Stimulated activated CD8-positive, alpha-beta memory T cell treated with anti-CD3 and anti-CD28 coated beads, Interleukin-2, amount 100 ng/mL, for 48 hours (primary cell): ENCODE measurements around the gene INHA.
A peak's percentile ranks its signal among the peaks of the same experiment; 100 is the strongest.

ENCODE experiments used
- DNase-seq, 2 donors: peaks; one replicate each; pipeline ENCODE4 v3.0.0-alpha.2; 2020; ENCODE audit warnings: low read depth in 2 of 2

The INHA gene

DNA sequence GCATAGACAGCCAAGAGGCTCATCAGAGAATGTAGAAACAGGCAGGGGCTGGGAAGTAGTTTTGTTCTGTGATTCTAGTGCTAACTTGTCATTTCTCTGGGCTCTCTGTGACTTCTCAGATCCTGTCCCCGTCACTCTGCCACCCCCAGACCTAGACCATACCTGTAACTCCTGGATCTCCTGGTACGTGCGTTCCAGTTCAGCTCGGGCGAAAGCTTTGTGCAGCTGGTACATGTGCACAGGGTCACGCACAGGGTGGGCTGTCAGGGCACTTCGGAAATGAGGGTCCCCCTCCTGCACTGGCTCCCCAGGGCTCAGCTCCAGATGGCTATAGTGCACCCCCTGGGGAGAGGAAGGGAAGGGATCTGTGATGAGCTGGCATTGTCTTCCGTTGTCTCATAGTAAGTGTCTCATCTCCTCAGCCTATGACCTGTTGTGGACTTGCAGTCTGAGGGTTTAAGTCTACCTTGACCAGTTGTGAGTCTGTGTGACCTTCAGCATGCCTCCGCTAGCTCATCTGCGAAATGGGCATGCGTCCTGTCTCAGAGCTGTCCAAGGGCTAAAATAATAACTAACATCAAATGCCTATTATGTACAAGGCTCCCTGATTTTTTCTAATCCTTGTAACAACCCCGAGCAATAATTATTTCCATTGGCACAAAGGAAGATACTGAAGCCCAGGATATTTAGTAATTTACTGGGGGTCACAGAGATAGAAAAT, 31.2 kb upstream of the INHA start:
- DNase-seq = no peak

DNA sequence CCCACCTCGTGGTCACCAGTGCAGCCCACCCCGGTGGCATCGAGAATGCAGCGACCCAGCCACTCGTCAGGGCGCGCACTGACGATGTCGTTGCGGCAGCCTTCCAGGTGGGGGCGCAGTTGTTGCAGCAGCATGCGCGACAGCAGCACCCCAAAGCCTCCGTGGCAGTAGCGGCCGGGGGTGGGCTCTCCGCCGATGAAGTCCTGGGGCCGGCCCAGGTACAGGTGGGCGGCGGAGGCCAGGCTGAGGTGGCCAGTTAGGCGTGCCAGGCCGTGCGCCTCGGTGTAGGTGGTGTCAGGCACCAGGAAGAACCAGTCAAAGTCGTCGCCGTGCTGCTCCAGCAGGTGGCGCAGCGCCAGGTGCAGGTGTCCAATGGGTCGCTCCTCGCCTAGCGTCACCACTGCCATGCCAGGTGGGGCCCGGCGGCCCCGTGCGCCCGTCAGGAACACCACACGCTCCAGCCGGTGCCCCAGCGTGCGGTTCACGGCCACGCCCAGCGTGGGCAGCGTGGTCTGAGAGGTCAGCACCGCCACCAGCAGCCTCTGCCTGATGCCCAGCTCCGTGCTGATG, 30.4 kb upstream of the INHA start:
- peak; percentile 78 to 82 for DNase-seq

DNA sequence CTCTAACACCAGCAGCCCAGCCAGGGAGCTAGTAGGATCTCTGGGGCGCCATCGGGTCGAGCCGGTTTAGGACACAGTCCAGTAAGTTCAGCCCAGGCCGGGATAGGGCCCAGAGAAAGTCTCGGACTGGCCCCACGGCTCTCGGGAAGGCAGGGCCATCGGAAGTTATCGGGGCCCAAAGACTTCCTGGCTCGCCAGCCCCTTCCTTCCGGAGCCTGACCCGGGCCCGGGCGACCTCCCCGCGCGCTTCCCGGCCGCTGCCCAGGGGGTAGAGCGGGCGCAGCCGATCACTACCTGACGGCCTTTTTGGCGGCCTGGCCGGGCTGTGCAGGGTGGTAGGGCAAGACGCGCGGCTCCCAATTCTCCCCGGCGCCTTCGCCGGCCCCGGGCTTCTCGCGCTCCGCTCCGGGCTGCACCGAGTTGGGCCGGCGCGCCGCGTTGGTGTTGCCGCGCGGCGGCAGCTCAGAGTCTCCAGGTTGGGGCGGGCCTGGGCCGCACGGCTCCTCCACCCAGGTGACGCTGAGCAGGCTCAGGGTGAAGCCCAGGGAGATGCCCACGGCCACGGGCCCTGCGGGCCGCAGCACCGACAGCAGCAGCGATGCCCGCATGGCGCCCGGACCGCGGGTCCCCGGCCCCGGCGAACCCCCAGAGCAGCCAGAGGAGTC, 29.0 kb upstream of the INHA start:
- peak in 1 of 2 donors; percentile 16 for DNase-seq

DNA sequence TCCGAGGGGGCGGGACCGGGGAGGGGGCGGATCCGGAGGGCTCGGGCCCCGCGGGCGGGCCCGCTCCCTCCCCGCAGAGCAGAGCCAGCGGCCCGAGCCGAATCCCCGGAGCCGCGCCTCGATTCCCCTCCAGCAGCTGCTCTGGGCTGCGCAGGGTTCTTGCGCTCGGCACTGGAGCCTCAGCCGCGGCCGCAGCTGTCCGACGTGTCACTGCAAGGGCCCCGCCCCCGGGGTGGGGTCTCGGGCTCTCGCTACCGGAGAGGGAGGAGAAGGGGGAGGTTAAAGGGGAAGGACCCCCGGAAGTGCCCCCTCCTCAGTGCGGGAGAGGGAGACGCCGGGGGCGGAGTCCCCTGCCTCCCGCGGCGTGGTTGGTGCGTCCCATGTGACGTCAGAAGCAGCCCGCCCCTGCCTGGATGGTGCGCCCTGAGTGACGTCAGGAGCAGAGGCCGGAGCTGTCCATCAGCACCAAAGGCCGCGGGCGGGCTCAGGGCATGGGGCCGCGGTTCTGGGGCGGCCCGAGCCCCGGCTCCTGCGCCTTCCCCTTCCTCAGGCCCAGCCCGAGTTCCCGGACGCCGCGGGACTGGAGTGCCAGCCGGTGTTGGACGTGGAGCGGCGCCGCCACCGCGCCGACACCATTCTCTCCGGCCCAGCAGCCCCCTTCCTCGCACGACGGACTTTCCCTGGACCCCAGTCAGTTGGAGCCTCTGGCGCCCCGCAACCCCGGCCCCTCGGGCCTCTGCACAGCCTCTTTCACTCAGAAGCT, 28.3 kb upstream of the INHA start, which contains the start of the genes CHPF and TMEM198:
Gene CHPF, minus strand, starts transcription at position 214 of the 763 bp plus-strand sequence. CDS start 271 bp downstream, outside the sequence.
Gene TMEM198, plus strand, starts transcription at position 433 of the 763 bp plus-strand sequence. CDS start 700 bp downstream, outside the sequence.
- peak; percentile 92 to 93 for DNase-seq

DNA sequence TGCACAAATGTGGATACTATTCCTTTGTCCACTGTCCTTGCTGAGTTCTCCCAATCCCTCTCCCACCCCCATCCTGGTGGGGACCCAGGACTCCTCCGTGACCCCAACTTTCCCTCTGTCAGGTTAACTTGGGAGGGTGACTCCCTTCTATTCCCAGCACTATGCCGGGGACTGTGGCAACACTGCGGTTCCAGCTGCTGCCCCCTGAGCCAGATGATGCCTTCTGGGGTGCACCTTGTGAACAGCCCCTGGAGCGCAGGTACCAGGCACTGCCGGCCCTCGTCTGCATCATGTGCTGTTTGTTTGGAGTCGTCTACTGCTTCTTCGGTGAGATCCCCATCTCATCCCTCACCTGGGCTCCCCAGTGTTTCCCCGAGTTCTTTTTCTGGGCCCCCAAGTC, 27.5 kb upstream of the INHA start:
- DNase-seq = no peak

GRCh38 chr2:219545295-219545942, 26.7 kb upstream of the INHA start:
- DNase-seq = no peak

GRCh38 chr2:219545943-219546352, 26.2 kb upstream of the INHA start:
- no peak for DNase-seq

DNA sequence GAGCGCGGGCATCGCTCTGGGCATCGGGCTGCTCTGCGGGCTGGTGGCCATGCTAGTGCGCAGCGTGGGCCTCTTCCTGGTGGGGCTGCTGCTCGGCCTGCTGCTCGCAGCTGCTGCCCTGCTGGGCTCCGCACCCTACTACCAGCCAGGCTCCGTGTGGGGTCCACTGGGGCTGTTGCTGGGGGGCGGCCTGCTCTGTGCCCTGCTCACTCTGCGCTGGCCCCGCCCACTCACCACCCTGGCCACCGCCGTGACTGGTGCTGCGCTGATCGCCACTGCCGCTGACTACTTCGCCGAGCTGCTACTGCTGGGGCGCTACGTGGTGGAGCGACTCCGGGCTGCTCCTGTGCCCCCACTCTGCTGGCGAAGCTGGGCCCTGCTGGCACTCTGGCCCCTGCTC, 24.5 kb upstream of the INHA start:
- no peak for DNase-seq

- no peak for DNase-seq
Observed at GRCh38 chr2:219548990-219549389, 23.1 kb upstream of the INHA start.

DNA sequence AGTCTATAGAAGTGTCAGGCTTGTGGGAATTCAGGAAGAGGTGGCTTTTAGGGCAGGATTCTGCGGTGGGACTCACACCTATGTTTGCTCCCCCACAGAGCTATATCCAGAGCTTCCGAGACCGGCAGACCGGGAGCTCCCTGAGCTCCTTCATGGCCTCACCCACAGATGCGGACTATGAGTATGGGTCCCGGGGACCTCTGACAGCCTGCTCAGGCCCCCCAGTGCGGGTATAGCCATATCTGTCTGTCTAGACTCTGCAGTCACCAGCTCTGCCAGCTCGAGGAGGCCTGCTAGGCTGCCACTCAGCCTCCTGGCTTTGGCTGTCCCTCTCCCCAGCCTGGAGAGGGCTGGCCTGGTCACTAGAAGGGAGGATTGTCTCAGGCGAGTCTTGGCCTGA, 22.5 kb upstream of the INHA start:
- DNase-seq = no peak

DNA sequence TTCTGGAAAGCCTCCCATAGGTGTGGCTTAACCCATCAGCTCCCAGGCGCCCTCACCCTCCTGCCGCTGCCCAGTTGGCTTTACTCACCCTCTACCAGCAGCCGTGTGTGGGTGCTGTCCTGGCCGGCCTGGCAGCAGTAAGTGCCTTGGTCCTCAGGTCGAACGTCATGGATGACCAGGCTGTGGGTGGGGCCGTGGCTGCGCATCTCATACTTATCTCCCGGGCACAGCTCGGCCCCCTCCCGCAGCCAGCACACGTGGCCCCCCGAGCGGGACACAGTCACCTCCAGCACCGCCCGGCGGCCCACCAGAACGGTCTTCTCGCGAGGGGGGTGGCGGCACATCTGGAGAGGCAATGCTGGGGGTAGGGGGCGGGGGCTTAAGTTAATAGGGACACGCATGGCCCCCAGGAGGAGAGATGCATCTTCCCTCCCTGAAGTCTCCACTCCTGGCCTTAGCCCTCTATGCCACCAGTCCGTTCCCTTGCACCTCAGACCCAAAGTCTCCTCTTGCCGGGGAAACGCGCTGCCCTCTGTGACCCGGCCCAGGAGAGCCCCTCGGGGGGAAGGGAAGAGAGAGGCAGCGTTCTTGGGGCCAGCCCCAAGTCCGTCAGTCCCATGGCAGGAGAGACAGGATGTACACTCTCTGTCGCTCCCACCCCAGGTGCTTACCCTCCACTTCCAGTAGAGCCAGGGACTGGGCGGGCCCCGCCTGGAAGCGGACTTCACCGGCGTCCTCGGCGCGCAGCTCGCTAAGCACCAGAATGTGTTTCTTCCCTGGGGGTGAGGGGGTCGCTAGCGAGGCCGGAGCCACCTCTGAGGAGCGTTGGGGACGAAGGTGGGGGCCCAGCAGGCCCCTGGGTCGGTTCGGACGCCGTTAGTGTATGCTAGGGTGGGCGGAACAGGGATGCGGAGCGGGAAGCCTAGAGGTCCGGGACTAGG, 20.4 kb upstream of the INHA start:
- no peak for DNase-seq

DNA sequence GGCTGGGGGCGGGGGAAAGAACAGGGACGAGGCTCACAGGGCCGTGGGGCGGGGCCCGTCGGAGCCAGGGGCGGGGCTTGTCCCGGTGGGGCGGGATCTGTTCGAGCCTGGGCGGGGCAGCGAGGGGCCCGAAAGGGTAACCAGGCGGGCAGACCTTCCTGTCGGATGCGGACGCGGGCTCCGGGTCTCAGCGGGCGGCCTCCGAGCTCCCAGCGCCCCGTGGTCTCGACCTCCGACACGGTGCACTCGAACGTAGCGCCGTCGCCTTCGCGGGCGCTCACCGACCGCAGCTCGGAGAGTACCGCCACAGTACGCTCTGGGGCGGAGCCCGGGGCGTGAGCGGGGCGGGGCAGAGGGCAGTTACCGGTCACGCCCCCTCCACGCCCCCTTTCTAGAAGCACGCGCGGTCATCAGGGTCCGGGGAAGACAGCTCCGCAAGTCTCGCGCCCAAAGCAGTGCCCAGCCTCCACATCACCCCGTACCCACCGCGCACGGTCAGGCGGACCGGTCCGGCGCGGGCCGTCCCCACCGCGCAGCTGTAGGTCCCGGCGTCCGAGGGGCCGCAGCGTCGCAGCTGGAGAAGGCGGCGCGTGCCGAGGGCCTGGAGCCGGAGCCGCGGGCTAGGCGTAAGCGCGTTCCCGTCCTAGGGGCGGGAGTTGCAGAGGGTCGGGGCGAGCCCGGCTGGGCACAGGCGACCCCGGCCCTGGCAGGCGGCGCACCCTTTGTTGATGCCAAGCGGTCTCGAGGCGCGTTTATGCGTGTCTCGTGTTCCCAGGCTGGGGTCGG, 19.5 kb upstream of the INHA start:
- DNase-seq = peak; percentile 75 to 80

GRCh38 chr2:219553168-219553417, 19.0 kb upstream of the INHA start:
- DNase-seq = no peak

DNA sequence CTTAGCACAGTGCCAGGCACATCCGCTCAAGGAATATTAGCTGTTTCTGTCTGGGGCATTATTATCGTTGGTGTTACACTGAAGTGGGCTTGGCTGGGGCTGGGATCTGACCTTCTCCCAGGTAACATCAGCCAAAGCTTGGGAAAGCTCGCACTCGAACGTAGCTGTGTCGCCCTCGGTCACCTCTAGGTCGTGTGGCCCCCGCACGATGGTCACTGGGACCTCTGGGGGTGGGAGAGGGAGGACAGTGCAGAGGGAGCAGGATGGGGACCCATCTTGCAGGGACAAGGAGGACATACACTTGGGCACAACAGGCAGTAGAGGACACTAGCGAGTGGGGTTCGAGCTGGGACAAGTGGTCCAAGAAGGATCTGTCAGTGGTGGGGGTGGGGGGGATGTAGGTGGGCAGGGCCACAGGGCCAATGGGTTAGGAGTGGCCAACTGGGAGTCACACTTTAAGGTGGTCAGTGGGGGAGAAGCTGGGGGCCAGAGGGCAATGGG, 18.6 kb upstream of the INHA start:
- no peak for DNase-seq

- no peak for DNase-seq
Observed at GRCh38 chr2:219554350-219554749, 17.8 kb upstream of the INHA start.

DNA sequence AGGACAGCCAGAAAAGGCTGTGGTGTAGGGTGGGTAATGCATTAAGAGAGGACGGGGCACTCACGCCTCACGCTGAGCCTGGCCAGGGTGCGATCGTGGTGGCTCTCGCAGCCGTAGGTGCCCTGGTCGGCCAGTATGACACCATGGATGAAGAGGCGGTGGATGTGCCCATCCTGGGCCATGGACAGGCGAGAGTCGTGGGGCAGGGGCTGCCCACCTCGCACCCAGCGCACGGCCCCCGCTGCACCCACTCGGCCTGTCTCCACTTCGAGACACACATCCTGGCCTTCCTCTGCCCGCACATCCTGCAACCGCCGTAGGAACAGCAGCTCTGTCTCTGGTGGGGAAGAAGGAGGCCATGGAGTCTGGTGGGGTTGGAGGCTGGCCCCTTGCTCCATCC, 16.2 kb upstream of the INHA start:
- no peak for DNase-seq

- DNase-seq = no peak
Observed at GRCh38 chr2:219556413-219556812, 15.7 kb upstream of the INHA start.

GRCh38 chr2:219557320-219557719, 14.8 kb upstream of the INHA start:
- DNase-seq = no peak
